Activated CD8-positive, alpha-beta memory T cell treated with anti-CD3 and anti-CD28 coated beads, Interleukin-2, amount 10 ng/mL, durations not matched to agents 7 days and 5 days (primary cell): ENCODE data around the gene MGAT5. TPM values are rescaled to one million over a fixed set of nuclear protein-coding genes. Genes with fewer than 3 reads are reported as not detected.

Experiments
- ATAC-seq: fragments of 150-1000 bp; cut with Tn5 transposase; one replicate; pipeline ENCODE4 v1.10.0; 2021; ENCODE audit warnings: moderate library complexity
- CTCF ChIA-PET: fragments of 350-600 bp; sonication (Branson Sonifier 250); formaldehyde crosslinking; loops from one replicate; lab custom pipeline; 2021; ENCODE audit warnings: antibody characterized with exemption; lab: Charles Lee
- DNase-seq: peaks from one replicate; pipeline ENCODE4 v3.0.0-alpha.2; 2020
- H3K27ac Mint-ChIP-seq: one replicate; pipeline ENCODE4 v1.8.0; 2021; ENCODE audit warnings: mild to moderate bottlenecking, mixed read lengths
- H3K27me3 Mint-ChIP-seq: one replicate; pipeline ENCODE4 v1.8.0; 2021; ENCODE audit warnings: mixed read lengths
- H3K36me3 Mint-ChIP-seq: one replicate; pipeline ENCODE4 v1.8.0; 2021; ENCODE audit warnings: mild to moderate bottlenecking, mixed read lengths
- H3K4me1 Mint-ChIP-seq: one replicate; pipeline ENCODE4 v1.8.0; 2021; ENCODE audit warnings: mixed read lengths
- H3K4me3 Mint-ChIP-seq: one replicate; pipeline ENCODE4 v1.8.0; 2021; ENCODE audit warnings: mild to moderate bottlenecking, moderate library complexity, mixed read lengths
- H3K9me3 Mint-ChIP-seq: one replicate; pipeline ENCODE4 v1.8.0; 2022; ENCODE audit warnings: low read depth, mixed read lengths
- total RNA-seq, 2 experiments: library from RNA; stranded (reverse); gene quantifications; one replicate each; pipeline ENCODE4 v1.2.3, GENCODE V29; 2021

The MGAT5 gene
- total RNA-seq, 2 experiments from 2014 or later: 40.3 to 43.6 TPM

DNA sequence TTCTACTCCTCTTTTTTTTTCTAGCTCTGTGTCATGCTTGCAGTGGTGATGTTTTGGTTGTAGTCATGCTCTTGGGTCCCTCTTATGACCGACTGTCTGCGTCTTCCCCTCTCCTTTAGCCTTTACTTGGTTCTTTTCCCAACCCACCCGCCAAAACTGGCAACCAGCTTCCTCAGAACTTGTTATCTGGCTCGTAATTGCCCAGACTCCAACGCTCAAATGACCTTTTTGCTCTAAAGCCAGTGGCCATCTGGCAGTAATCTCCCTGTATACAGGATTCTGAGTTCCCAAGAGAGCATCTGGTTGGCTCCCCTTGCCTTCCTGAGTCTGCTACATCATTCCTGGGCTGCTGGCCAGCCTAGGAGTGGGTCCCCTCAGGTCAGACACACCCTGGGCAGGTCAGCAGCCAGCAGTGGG is 147.2 kb downstream of the MGAT5 start:
- DNase-seq: no peak
- CTCF ChIA-PET: interaction anchor here (1.1 kb wide), 1 partner anchor 173 kb away, joined by 3 read pairs; no protein-coding TSS in a partner anchor
- peaks cover 2% of the 10 kb centered on the region for H3K4me1 Mint-ChIP-seq
- H3K27ac Mint-ChIP-seq: no peak overlapping the region
- ATAC-seq: no peak
- peaks cover 4% of the 10 kb centered on the region for H3K36me3 Mint-ChIP-seq
- H3K4me3 Mint-ChIP-seq: no peak overlapping the region
- no peaks in the 10 kb centered on the region for H3K9me3 Mint-ChIP-seq
- no peaks in the 10 kb centered on the region for H3K27me3 Mint-ChIP-seq

DNA sequence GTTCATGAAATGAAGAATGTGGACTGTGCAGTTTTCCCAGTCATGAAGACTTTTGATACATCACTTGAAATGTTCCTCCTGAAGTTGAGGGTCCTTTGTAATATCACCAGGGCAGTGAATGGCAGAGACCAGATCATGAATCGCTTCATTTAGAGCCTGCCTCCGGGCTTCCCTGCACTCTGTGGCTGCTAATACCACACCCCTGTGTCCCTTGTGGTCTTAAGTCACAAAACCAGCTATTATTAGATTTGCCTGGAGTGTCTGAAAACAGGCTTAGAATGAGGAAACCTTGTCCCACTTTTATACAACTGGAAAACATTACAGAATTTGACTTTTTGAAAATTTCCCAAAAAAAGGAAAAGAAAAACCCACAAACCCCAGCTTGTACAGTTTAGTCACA is 147.9 kb downstream of the MGAT5 start:
- Mint-ChIP-seq H3K36me3 (peaks cover 6% of the 10 kb centered on the region), H3K27ac (no peak overlapping the region), H3K9me3 (no peaks in the 10 kb centered on the region), H3K4me3 (no peak overlapping the region), H3K4me1 (peaks cover 2% of the 10 kb centered on the region), H3K27me3 (no peaks in the 10 kb centered on the region)
- no peak for DNase-seq
- CTCF ChIA-PET: interaction anchor here (0.6 to 1.1 kb wide), 2 partner anchors 10 to 173 kb away, joined by 3 read pairs; no protein-coding TSS in a partner anchor
- ATAC-seq: no peak

DNA sequence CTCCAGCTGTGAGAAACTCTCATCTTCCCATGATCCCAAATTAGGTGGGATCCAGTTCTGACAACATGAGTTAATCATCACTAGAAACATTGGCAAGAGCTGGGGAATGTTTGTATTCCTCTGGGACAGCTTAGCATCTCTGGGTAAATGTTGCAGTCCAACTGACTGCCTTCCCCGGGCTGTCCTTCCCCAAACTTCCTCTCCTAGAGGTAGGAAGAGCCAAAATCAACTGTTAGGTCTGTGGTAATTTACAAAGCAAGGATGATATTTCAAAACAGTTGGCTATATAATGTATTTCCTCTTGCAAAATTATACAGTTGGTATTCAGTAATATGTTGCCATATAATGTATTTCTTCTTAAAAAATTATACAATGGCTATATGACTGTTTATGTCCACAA is 148.5 kb downstream of the MGAT5 start:
- CTCF ChIA-PET: interaction anchor here (0.6 to 1.1 kb wide), 3 partner anchors 10 to 174 kb away, joined by 3 read pairs; no protein-coding TSS in a partner anchor
- no peaks in the 10 kb centered on the region for H3K9me3 Mint-ChIP-seq
- ATAC-seq (no peak), DNase-seq (no peak)
- H3K36me3 Mint-ChIP-seq: peaks cover 6% of the 10 kb centered on the region
- no peaks in the 10 kb centered on the region for H3K27me3 Mint-ChIP-seq
- H3K4me3 Mint-ChIP-seq: no peak overlapping the region
- H3K4me1 Mint-ChIP-seq: peaks cover 2% of the 10 kb centered on the region
- no peak overlapping the region for H3K27ac Mint-ChIP-seq

DNA sequence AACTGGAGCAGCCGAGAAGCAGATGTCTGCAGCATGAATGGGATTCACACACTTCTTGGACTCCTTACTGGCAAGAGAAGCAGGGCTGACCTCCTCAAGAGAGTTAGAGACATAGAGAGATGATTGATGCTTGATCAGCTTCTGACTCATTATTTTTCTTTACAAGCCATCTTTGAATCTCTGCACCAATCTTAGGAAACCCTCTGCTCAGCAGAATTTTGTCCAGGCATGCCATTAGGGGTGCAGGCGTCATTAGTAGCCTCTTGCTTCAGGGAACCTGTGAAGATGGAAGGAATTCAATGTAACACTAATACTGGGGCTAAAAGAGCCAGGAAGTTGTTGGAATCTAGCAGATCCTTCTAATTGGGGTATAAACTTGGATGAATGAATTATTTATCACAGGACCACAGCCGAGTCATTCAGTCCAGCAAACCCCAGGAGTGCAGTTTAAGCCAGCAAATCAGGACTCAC is 151.8 kb downstream of the MGAT5 start:
- CTCF ChIA-PET: no interaction called here
- ATAC-seq (no peak), DNase-seq (no peak)
- peaks cover 6% of the 10 kb centered on the region for H3K36me3 Mint-ChIP-seq
- H3K27ac Mint-ChIP-seq: no peak overlapping the region
- no peak overlapping the region for H3K4me3 Mint-ChIP-seq
- H3K4me1 Mint-ChIP-seq: peaks cover 26% of the 10 kb centered on the region
- no peaks in the 10 kb centered on the region for H3K27me3 Mint-ChIP-seq
- no peaks in the 10 kb centered on the region for H3K9me3 Mint-ChIP-seq

DNA sequence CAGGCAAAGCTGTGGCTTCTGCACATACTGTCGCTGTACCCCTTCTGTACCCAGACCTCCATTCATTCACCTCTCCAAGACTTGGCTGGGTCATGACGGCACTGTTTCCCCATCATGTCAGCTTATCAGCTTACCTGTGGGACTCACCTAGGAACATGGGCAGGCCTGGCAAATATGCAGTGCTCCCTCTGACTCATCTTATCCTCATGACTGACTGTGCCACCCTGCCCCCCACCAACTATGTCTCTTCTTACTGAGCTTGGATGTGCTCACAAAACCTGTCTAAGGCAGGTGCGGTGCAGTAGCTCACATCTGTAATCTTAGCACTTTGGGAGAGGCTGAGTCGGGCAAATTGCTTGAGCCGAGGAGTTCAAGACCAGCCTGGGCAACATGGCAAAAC is 152.4 kb downstream of the MGAT5 start:
- peaks cover 33% of the 10 kb centered on the region for H3K4me1 Mint-ChIP-seq

DNA sequence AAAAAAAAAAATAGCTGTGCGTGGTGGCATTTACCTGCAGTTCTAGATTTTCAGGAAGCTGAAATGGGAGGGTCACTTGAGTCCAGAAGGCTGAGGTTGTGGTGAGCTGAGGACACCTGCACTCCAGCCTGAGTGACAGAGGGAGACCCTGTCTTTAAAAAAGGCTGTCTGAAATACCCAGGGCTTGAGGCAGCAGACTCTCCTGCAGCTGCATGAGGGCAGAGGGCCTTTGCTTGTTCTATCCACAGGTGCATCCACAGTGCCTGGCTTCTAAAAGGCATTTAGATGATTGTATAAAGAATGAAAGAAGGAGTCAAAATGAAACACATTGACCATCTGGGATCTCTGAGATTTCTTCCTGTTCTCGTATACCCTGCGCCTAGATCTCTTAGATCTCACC is 152.9 kb downstream of the MGAT5 start:
- CTCF ChIA-PET: interaction anchor here (1.3 to 1.5 kb wide), 2 partner anchors 11 to 288 kb away, joined by 3 to 5 read pairs; no protein-coding TSS in a partner anchor
- no peak for ATAC-seq
- DNase-seq: no peak
- no peak overlapping the region for H3K4me3 Mint-ChIP-seq
- H3K36me3 Mint-ChIP-seq: peaks cover 6% of the 10 kb centered on the region
- H3K4me1 Mint-ChIP-seq: peaks cover 35% of the 10 kb centered on the region
- H3K27me3 Mint-ChIP-seq: no peaks in the 10 kb centered on the region
- H3K27ac Mint-ChIP-seq: no peak overlapping the region
- no peaks in the 10 kb centered on the region for H3K9me3 Mint-ChIP-seq

More for the DNA sequence above, 152.4 kb downstream of the MGAT5 start:
- Mint-ChIP-seq H3K27me3 (no peaks in the 10 kb centered on the region), H3K27ac (no peak overlapping the region), H3K9me3 (no peaks in the 10 kb centered on the region), H3K36me3 (peaks cover 6% of the 10 kb centered on the region), H3K4me3 (no peak overlapping the region)
- no peak for DNase-seq
- ATAC-seq: no peak
- CTCF ChIA-PET: interaction anchor here (1.3 to 1.5 kb wide), 2 partner anchors 11 to 288 kb away, joined by 3 to 5 read pairs; no protein-coding TSS in a partner anchor

DNA sequence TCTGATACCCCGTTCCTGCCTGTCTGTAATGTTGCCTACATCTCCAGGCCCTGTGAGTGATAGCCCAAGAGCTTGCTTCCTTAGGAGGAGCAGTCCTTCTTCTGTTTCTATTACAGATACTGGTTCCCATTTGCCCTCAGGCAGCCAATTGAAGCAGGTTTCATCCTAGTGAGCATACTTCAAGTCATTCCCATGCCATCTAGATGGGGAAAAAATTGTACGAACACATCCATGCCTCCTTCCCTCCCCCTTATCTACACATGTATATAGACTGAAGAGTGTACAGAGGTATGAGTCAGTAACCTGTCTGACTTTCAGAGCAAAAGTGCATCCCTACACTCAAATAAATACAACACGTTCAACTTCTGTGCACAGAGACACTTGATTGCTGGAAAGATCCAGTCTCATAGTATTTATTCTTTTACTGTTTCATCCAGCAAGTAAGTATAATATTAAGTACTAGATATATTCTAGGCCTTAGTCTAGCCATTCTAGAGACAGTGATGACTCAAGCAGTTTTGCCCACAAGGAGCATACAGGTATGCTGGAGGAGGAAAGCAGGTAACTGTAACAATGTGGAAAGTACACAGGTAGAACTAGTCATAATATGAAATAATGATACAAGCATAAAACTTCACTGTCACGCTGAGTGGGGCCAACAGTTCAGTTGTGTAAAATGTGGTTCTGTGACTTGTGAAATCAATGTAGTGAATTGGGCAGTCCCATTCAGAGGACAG is 153.4 kb downstream of the MGAT5 start:
- no peaks in the 10 kb centered on the region for H3K9me3 Mint-ChIP-seq
- H3K27ac Mint-ChIP-seq: no peak overlapping the region
- H3K36me3 Mint-ChIP-seq: peaks cover 6% of the 10 kb centered on the region
- no peak for DNase-seq
- H3K27me3 Mint-ChIP-seq: no peaks in the 10 kb centered on the region
- ATAC-seq: no peak
- peaks cover 41% of the 10 kb centered on the region for H3K4me1 Mint-ChIP-seq
- CTCF ChIA-PET: interaction anchor here (1.3 to 1.5 kb wide), 2 partner anchors 12 to 289 kb away, joined by 3 to 5 read pairs; no protein-coding TSS in a partner anchor
- no peak overlapping the region for H3K4me3 Mint-ChIP-seq

DNA sequence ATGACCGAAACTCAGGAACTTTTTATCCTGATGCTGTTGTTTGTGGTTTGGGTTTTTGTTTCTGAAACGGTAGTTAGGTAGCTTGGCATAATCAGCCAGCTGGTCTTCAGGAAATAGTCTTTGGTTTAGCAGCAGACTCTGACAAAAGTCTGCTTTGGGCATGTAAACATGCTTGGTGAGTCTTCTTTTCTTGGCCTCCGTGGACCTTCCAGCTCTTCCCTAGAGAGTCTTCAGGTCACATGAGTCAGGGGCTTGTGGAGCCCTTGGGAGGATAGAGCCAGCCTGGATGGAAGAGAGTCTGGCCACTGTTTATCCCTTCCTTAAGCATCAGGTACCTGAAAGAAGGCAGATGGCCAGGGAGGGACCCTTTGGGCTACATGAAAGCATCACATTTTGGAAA is 154.5 kb downstream of the MGAT5 start:
- Mint-ChIP-seq H3K27ac (no peak overlapping the region), H3K9me3 (no peaks in the 10 kb centered on the region), H3K27me3 (no peaks in the 10 kb centered on the region), H3K36me3 (peaks cover 6% of the 10 kb centered on the region), H3K4me1 (peaks cover 42% of the 10 kb centered on the region), H3K4me3 (no peak overlapping the region)
- DNase-seq (no peak), ATAC-seq (no peak)
- CTCF ChIA-PET: interaction anchor here (0.7 kb wide), 1 partner anchor 292 kb away, joined by 3 read pairs; no protein-coding TSS in a partner anchor

DNA sequence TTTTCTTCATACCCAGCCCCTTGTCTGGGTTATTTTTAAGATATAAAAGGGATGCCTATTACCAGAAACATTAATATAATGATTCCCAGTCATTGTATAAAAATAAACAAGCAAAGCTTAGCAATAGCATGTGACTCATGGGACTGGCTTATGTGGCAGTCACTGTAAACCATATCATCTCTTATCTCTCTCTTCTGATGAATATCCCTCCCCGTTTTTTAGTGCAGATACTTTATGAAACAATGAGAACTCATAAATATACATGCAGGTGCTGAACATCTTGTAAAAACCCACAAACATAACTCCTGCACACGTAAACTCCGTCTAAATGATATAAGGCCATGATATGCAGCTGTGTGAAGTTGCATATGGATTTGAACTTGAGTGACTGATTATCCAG is 154.9 kb downstream of the MGAT5 start:
- DNase-seq (no peak), ATAC-seq (no peak)
- CTCF ChIA-PET: no interaction called here
- Mint-ChIP-seq H3K36me3 (peaks cover 6% of the 10 kb centered on the region), H3K4me1 (peaks cover 42% of the 10 kb centered on the region), H3K27me3 (no peaks in the 10 kb centered on the region), H3K4me3 (no peak overlapping the region), H3K27ac (no peak overlapping the region), H3K9me3 (no peaks in the 10 kb centered on the region)

DNA sequence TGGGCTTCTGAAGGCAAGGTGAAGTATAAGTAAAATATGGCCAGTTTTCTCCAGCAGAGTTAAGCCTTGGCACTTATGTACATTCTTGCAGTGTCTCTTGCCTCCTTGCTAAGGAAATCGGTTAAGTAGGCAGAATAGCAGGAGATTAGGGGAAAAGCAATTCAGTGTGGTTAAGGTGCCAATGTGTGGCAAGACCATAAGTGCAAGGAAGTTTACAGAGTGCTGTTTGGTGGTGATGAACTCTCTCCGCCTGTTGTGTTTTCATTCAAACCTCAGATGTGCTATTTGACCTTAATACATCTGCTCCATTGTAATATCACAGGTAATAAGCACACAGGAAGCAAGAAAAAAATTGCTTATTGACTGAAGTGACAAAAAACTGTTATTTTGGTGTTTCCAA is 156.1 kb downstream of the MGAT5 start:
- Mint-ChIP-seq H3K27ac (no peak overlapping the region), H3K4me3 (no peak overlapping the region), H3K9me3 (no peaks in the 10 kb centered on the region), H3K4me1 (peaks cover 42% of the 10 kb centered on the region), H3K36me3 (peaks cover 2% of the 10 kb centered on the region), H3K27me3 (no peaks in the 10 kb centered on the region)
- DNase-seq: no peak
- ATAC-seq: no peak
- CTCF ChIA-PET: interaction anchor here (1.1 to 4.2 kb wide), 4 partner anchors 41 to 523 kb away, joined by 3 to 109 read pairs (median 17); no protein-coding TSS in a partner anchor

DNA sequence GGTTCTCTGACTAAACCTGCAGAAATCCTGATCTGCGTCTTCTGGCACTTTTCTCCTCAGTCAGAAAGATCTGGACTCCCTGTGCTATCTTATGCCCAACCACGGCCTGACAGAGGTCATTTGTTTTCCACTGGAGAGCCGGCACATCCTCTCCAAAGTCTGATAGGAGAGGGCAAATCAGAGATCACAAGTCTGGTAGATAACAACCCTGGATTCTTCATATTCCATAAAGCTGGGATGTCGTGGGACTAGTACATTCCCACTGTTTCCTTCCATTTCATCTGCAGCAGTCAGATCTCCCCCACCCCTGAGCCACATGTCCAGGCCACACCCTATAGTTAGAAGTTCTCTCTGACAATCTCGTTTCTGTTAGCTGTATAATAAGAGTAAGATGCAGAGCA is 157.0 kb downstream of the MGAT5 start:
- peaks cover 42% of the 10 kb centered on the region for H3K4me1 Mint-ChIP-seq
- ATAC-seq (no peak), DNase-seq (no peak)

DNA sequence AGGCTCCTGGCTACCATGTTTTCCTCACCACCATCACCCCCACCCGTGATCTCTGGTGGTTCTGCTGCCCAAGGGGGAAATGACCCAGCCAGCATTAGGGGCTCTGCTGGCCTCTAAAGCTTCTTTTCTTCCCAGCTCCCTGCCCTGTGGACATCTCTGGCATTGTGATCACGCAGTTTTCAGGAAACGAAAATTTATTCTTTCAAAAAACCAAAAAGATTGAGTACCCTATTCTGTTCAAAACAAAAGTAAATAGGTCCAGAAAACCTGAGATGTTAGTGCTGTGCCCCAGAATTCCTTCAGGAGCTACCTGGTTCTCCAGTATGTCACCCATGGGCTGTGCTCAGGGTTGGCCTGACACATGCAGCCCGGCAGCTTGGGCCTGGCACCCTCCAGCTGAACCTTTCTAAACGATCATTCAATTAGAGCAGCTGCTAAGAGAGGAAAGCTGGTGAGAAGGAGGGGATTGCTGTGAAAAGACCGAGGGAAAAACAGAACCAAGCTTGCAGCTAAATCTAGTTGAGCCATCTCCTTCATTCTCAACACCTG is 157.5 kb downstream of the MGAT5 start:
- DNase-seq: no peak
- no peak overlapping the region for H3K27ac Mint-ChIP-seq
- H3K36me3 Mint-ChIP-seq: peaks cover under 1% of the 10 kb centered on the region
- H3K9me3 Mint-ChIP-seq: no peaks in the 10 kb centered on the region
- no peaks in the 10 kb centered on the region for H3K27me3 Mint-ChIP-seq
- H3K4me1 Mint-ChIP-seq: peaks cover 42% of the 10 kb centered on the region
- no peak for ATAC-seq
- H3K4me3 Mint-ChIP-seq: no peak overlapping the region
- CTCF ChIA-PET: interaction anchor here (0.6 to 4.2 kb wide), 42 partner anchors 8 to 527 kb away, joined by 3 to 109 read pairs (median 4); partner anchors contain the start of gene MGAT5

More for the DNA sequence above, 157.0 kb downstream of the MGAT5 start:
- H3K9me3 Mint-ChIP-seq: no peaks in the 10 kb centered on the region
- H3K4me3 Mint-ChIP-seq: no peak overlapping the region
- H3K27me3 Mint-ChIP-seq: no peaks in the 10 kb centered on the region
- peaks cover 2% of the 10 kb centered on the region for H3K36me3 Mint-ChIP-seq
- CTCF ChIA-PET: interaction anchor here (1.0 to 4.2 kb wide), 13 partner anchors 11 to 523 kb away, joined by 3 to 109 read pairs (median 6); no protein-coding TSS in a partner anchor
- H3K27ac Mint-ChIP-seq: no peak overlapping the region
